Retina (tissue), 1 donor: ENCODE data around the gene TBC1D30.
"Not testable (repeated sequence)": the region's sequence is repeated elsewhere in the genome, so short reads cannot be mapped to it uniquely, and the experiment has no call there.

ENCODE experiments used
- DNase-seq: peaks from one replicate; pipeline ENCODE4 v3.0.0-alpha.2; 2016

TBC1D30 gene

DNA sequence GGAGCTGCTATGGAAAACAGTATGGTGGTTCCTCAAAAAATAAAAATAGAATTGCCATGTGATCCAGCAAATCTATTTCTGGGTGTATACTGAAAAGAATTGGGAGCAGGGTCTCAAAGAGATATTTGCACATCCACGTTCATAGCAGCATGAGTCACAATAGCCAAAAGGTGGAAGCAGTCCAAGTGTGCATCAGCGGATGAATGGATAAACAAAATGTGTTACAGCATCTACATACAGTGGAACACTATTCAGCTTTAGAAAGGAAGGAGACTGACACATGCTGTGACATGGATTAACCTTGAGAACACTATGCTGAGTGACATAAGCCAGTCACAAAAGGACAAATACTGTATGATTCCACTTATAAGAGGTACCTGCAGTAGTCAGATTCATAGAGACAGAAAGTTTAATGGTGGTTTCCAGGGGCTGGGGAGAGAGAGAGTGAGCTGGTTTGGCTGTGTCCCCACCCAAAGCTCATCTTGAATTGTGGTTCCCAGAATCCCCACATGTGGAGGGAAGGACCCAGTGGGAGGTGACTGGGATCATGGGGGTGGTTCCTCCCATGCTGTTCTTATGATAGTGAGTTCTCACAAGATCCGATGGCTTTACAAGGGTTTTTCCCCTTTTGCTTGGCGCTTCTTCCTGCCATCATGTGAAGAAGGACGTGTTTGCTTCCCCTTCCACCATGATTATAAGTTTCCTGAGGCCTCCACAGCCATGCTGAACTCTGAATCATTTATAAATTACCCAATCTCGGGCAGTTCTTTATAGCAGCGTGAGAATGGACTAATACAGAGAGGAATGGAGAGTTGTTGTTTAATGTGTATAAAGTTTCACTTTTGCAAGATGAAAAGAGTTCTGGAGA, 17.6 kb upstream of the TBC1D30 start:
- no peak for DNase-seq

- no peak for DNase-seq
Measured at GRCh38 chr12:64808110-64808509, 16.3 kb upstream of the TBC1D30 start.

GRCh38 chr12:64810831-64811230, 13.6 kb upstream of the TBC1D30 start:
- no peak for DNase-seq

- no peak for DNase-seq
Measured at GRCh38 chr12:64813723-64814122, 10.7 kb upstream of the TBC1D30 start.

GRCh38 chr12:64814432-64814831, 10.0 kb upstream of the TBC1D30 start:
- DNase-seq, result no peak

GRCh38 chr12:64819816-64820402, 4.5 kb upstream of the TBC1D30 start:
- no peak for DNase-seq

- DNase-seq, result no peak
Measured at GRCh38 chr12:64820593-64820992, 3.9 kb upstream of the TBC1D30 start.

- no peak for DNase-seq
Measured at GRCh38 chr12:64821116-64821630, 3.3 kb upstream of the TBC1D30 start.

GRCh38 chr12:64824130-64824499, 332 bp upstream of the TBC1D30 start:
- no peak for DNase-seq

- DNase-seq, result peak; percentile 79
Measured at GRCh38 chr12:64825143-64826021, 935 bp downstream of the TBC1D30 start.

DNA sequence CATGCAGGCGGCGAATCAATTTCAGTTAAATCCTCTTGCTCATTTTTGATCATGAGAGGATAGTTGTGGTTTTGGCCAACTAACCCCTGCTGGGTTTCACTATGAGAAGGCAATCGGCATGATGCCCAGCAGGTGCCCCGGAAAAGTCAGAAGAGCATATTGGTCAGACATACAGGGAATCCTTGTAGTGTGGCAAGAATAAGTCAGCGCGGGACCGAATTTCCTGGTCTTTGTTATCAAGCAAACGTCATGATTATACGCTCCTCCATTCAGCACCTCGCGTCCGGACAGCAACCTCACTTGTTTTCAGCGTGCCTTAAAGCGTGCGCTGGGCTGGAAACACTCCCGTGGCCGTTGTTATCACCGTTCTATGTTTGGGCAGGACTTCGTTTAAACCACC, 1.8 kb downstream of the TBC1D30 start:
- peak; percentile 78 for DNase-seq

GRCh38 chr12:64828713-64829112, 4.3 kb downstream of the TBC1D30 start:
- no peak for DNase-seq

DNA sequence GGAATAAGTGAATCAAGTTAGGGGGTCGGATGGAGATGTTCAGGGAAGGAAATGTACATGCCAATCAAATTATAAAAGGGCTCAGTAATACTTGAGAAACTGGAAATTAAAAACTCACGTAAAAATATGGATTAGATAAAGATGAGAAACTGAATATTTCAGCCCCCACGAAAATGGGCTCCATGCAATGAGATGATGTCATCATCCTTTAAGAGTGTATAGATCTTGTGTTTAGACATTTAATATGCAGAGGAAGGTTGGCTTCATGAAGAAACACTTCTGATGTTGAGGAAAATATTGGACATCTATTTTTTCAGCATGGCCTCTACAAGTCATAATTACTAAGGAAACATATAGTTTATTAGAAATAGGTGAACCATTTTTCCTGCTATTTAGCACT, 9.5 kb downstream of the TBC1D30 start:
- DNase-seq, result no peak

GRCh38 chr12:64835901-64836300, 11.5 kb downstream of the TBC1D30 start:
- DNase-seq, result no peak

- no peak for DNase-seq
Measured at GRCh38 chr12:64836856-64837255, 12.4 kb downstream of the TBC1D30 start.

DNA sequence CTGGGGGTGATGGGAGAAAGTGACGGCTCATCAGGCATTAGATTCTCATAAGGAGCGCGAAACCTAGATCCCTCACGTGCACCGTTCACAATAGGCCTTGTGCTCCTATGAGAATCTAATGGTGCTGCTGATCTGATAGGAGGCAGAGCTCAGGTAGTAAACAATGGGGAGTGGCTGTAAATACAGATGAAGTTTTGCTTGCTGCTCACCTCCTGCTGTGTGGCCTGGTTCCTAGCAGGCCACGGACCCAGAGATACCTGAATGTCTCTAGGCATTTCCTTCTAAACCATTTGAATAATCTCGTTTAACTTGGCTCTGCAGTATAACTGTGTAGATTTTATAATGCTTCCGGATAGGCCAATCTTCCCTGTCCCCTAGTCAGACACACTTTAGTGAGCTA, 13.0 kb downstream of the TBC1D30 start:
- DNase-seq, result no peak

- no peak for DNase-seq
Measured at GRCh38 chr12:64840119-64840518, 15.7 kb downstream of the TBC1D30 start.

DNA sequence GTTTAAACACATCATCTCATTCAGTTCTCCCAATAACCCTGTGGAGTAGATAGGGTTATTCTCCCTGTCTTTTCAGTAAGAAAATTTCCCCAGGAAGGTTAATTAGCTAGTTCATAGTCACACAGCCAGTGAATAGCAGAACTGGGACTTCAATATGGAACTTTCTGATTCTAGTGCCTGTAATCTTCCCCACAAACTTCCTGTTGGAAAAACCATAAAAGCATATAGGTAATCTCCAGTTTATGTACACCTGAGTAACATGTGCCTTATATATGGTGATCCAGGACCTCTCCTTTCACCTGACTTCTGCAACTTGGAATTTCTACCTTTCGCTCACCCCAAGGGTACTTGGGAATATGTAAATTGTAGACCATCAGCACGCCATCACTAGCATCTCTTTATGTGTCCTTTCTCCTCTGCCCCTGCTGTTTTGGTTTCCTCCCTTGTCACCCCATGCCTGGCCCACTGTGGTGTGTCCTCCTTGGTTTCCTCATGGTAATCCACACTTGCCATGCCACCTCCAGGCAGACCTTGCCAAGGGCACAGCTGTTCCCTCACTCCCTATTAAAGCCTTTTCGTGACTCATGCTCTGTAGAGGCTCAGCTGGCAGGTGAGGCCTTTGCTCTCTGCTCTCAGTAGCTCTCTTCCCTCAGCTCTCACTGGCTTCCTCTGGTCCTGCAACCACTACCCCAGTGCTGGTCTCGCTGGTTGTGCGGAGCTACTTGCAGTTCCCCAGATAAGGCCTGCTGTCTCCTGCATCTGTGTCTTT, 16.7 kb downstream of the TBC1D30 start:
- DNase-seq, result no peak

DNA sequence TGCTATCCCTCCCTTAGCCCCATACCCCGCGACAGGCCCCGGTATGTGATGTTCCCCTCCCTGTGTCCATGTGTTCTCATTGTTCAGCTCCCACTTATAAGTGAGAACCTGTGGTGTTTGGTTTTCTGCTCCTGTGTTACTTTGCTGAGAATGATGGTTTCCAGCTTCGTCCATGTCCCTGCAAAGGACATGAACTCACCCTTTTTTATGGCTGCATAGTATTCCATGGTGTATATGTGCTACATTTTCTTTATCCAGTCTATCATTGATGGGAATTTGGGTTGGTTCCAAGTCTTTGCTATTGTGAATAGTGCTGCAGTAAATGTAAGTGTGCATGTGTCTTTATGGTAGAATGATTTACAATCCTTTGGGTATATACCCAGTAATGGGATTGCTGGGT, 24.0 kb downstream of the TBC1D30 start:
- not testable (repeated sequence) for DNase-seq

DNA sequence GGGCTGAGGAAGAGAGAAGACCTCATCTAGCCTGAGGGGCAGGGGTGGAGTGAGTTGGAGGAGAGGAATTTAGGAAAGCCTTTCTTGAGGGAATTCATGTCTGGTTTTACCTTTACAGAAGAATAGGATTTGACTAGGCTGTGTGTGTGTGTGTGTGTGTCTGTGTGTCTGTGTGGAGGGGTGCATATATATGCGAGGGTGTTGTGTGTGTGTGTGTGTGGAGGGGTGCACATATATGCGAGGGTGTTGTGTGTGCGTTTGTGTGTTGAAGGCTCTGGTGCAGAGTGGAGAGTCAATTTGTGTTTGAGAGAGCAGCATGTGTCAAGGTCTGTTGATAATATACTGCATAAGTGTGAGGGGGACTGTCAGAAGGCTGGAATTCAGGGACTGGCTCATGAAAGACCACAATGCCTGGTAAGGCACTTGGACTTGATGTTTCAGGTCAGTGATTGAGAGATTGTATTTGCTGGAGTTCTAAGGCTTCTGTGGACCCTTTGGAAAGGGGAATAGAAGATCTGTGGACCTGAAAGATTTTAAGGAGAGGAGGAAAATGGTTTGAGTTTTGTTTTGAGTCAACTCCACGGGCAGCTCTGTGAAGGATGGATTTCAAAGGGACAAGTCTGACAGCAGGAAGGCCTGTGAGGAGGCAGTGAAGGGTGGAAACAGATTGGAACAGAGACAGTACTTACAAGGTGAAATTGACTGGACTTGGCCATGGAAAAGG, 34.6 kb downstream of the TBC1D30 start:
- no peak for DNase-seq

GRCh38 chr12:64860446-64860998, 36.1 kb downstream of the TBC1D30 start:
- no peak for DNase-seq

- peak; percentile 29 for DNase-seq
Measured at GRCh38 chr12:64864319-64864718, 39.9 kb downstream of the TBC1D30 start.
